ENCODE data around the gene SYNDIG1.

GRCh38 chr20:24662752-24663365 lies 193.4 kb downstream of the SYNDIG1 start:
- TF ChIP-seq SIN3A (IDR thresholded peaks at IDR 0.05; ENCODE audit: borderline replicate concordance, low read depth, low read length) (no peak), CTCF (IDR thresholded peaks at IDR 0.05) (no peak), TAF1 (IDR thresholded peaks at IDR 0.05; ENCODE audit: borderline replicate concordance, low read depth, low read length) (no peak), CHD2 (IDR thresholded peaks at IDR 0.05; ENCODE audit: low read length, partially characterized antibody) (no peak), EP300 (IDR thresholded peaks at IDR 0.05; ENCODE audit: borderline replicate concordance in 1 of 2, low read depth in 1 of 2, low read length in 1 of 2) (no peak), RAD21 (IDR thresholded peaks at IDR 0.05; ENCODE audit: low read length) (no peak), POLR2AphosphoS5 (IDR thresholded peaks at IDR 0.05; ENCODE audit: low read depth, low read length) (no peak)

Measured in SK-N-SH (cell line).